ENCODE results near the gene ACYP2.

DNA sequence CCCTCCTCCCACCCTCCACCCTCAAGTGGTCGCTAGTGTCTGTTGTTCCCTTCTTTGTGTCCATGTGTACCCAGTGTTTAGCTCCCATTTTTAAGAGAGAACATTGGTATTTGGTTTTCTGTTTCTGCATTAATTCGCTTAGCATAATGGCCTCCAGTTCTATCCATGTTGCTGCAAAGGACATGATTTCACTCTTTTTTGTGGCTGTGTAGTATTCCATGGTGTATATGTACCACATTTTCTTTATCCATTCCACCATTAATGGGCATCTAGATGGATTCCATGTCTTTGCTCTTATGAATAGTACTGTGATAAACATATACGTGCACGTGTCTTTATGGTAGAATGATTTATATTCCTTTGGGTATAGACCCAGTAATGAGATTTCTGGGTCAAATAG is 97.7 kb downstream of the ACYP2 start:
- TF ChIP-seq CTCF (IDR thresholded peaks at IDR 0.05), result no peak
- TF ChIP-seq EZH2 (IDR thresholded peaks at IDR 0.05; ENCODE audit: borderline replicate concordance, insufficient read depth, low read depth, low read length, poor library complexity, severe bottlenecking), result no peak
